ENCODE measurements around the gene RARG. TPM values are rescaled to one million over a fixed set of nuclear protein-coding genes. Genes with fewer than 3 reads are reported as not detected.

RARG gene
- total and polyA plus RNA-seq, 2 of the 8 experiments (the other 6 are each of a cell fraction or from before 2014, with no cell fraction given) = 68.6 to 68.9 TPM

DNA sequence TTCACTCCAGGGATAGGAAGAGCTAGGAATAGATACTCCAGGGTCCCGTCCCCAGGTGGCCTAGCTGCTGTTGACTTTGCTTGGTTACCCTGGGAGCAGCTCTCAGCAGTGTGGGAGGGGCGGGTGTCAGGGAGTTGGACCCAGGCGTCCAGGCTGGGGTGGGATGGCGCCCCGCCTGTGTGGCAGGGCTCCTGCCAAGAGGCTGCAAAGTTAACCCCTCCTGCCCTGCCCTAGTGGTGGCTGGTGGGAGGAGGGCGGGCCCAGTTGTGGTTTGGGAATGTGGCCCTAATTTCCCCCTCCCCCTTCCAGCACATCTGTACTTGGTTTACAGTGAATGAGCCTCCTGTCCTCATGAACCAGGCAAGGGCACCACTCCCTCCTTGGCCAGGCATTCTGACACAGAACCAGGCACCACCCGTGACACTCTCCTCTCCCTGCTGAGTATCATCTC lies 1.7 kb upstream of the RARG start:
- peak overlapping the region; percentile 99 for H3K18ac ChIP-seq (ENCODE audit: extremely low read depth, low read length)
- H4K20me1 ChIP-seq (replicated peaks in 1 of 2; ENCODE audit: control insufficient read depth in 1 of 2, insufficient read depth in 2 of 2, low read length in 2 of 2) = no peaks in the 10 kb centered on the region
- H3K27me3 ChIP-seq (replicated peaks in 1 of 4; ENCODE audit: control insufficient read depth in 3 of 4, extremely low read depth in 1 of 4, insufficient read depth in 3 of 4, low read length in 3 of 4) = no peaks in the 10 kb centered on the region
- no peak overlapping the region for H3K23ac ChIP-seq (ENCODE audit: insufficient read length)
- CTCF ChIA-PET (ENCODE audit: partially characterized antibody) = interaction anchor here (0.8 to 23.5 kb wide), 13 partner anchors 8 to 186 kb away, joined by 3 to 535 read pairs (median 6); partner anchors contain the start of genes CSAD, ESPL1 and ITGB7
- no peak overlapping the region for H3K14ac ChIP-seq (ENCODE audit: insufficient read length)
- peak overlapping the region; percentile 82 for H2AK5ac ChIP-seq (ENCODE audit: low read depth, low read length)
- H2BK5ac ChIP-seq (ENCODE audit: low read depth, low read length) = peak overlapping the region; percentile 93; the same call in 1 of the 2 replicates
- peak overlapping the region; percentile 45 for H4K5ac ChIP-seq (ENCODE audit: insufficient read length, low read depth, low read length)
- peak overlapping the region; percentile 100 for H2BK12ac ChIP-seq (ENCODE audit: low read depth, low read length)
- H3K56ac ChIP-seq (replicated peaks; ENCODE audit: insufficient read length, low read depth, low read length) = no peak overlapping the region
- peak overlapping the region; percentile 99 for H2BK15ac ChIP-seq (ENCODE audit: low read length)
- peak overlapping the region in 3 of 4 experiments; percentile 37 to 59 (median 42); a peak in 6 of 8 replicates for H3K4me3 ChIP-seq (ENCODE audit: extremely low read depth in 1 of 4, insufficient read depth in 2 of 4, low read depth in 3 of 4, low read length in 4 of 4)
- peak overlapping the region; percentile 76 for H3K4ac ChIP-seq (replicated peaks; ENCODE audit: insufficient read length, low read depth, low read length)
- TF ChIP-seq ASH2L (IDR thresholded peaks at IDR 0.05; ENCODE audit: low read length) = peak; percentile 30
- TF ChIP-seq TEAD4 (IDR thresholded peaks at IDR 0.05; ENCODE audit: low read depth, low read length) = peak; percentile 50
- TF ChIP-seq HDAC6 (IDR thresholded peaks at IDR 0.05; ENCODE audit: low read depth, low read length) = no peak
- POLR2A ChIA-PET (ENCODE audit: partially characterized antibody) = interaction anchor here (0.7 to 12.4 kb wide), 10 partner anchors 14 to 227 kb away, joined by 3 to 151 read pairs (median 4); partner anchors contain the start of genes EIF4B, ESPL1 and PFDN5
- no peaks in the 10 kb centered on the region for H3K9me3 ChIP-seq (ENCODE audit: insufficient read depth in 2 of 2, low read depth in 1 of 2, low read length in 1 of 2)
- peak overlapping the region; percentile 78 for H4K91ac ChIP-seq (replicated peaks; ENCODE audit: insufficient read length, low read length)
- H2BK20ac ChIP-seq (ENCODE audit: low read length) = peak overlapping the region; percentile 97
- WGBS, 2 experiments (ENCODE audit: extremely low coverage in 1 of 2, insufficient coverage in 1 of 2, insufficient read length in 1 of 2, insufficient replicate concordance in 2 of 2, low coverage in 1 of 2, low lambda C conversion rate in 2 of 2, missing lambda C conversion rate in 1 of 2) = 23% methylated on average over 7 of the region's 7 CpGs; no CpG with 5 or more reads in 1 of the 2 experiments
- FAIRE-seq (no peak), DNase-seq (ENCODE audit: low read depth in 1 of 2, low spot score in 2 of 2) (no peak)
- H3K4me2 ChIP-seq (ENCODE audit: insufficient read depth in 1 of 2, low read depth in 2 of 2, low read length in 2 of 2) = peak overlapping the region; percentile 71 to 92
- H3K79me2 ChIP-seq (ENCODE audit: control insufficient read depth in 1 of 2, insufficient read depth in 2 of 2, low read length in 2 of 2) = peaks cover 0 to 13% of the 10 kb centered on the region in 2 experiments; a peak in 1 of 4 replicates
- H3K27ac ChIP-seq (ENCODE audit: low read depth, low read length) = 0 out of 2 replicates have a peak overlapping the region, but pooled peaks have one; percentile 40
- peak overlapping the region; percentile 76 for H2BK120ac ChIP-seq (replicated peaks; ENCODE audit: low read depth, low read length)
- peak overlapping the region in 2 of 4 experiments; percentile 28 to 38; a peak in 3 of 7 replicates for H3K9ac ChIP-seq (replicated peaks in 1 of 4; ENCODE audit: extremely low read depth in 1 of 4, low read depth in 3 of 4, low read length in 3 of 4)
- peaks cover 31 to 62% (median 46%) of the 10 kb centered on the region in 4 experiments for H3K4me1 ChIP-seq (replicated peaks in 1 of 4; ENCODE audit: control insufficient read depth in 3 of 4, insufficient read depth in 4 of 4, low read length in 3 of 4)
- peaks cover 11% of the 10 kb centered on the region; the same call in 1 of the 2 replicates for H3K23me2 ChIP-seq (ENCODE audit: low read depth, low read length)
- H3K79me1 ChIP-seq (ENCODE audit: low read depth, low read length) = no peaks in the 10 kb centered on the region
- H3K36me3 ChIP-seq (ENCODE audit: control insufficient read depth in 2 of 4, insufficient read depth in 4 of 4, low read length in 3 of 4) = no peaks in the 10 kb centered on the region
- no peak overlapping the region for H2AFZ ChIP-seq (ENCODE audit: low read length)
- peak overlapping the region; percentile 40; the same call in 1 of the 2 replicates for H4K8ac ChIP-seq (ENCODE audit: extremely low read depth, insufficient read depth, low read length)
